NCI-H187 treated with DMSO at 0.1 percent for 48 hours (cell line): ENCODE results near the gene PRR5L.

Experiments used
- DNase-seq: peaks from one replicate; lab custom pipeline; 2025; lab: John Stamatoyannopoulos, UW

The PRR5L gene

GRCh38 chr11:36436064-36436463 lies 140.0 kb downstream of the PRR5L start:
- no peak for DNase-seq

- no peak for DNase-seq
Measured at GRCh38 chr11:36436589-36436988, 140.5 kb downstream of the PRR5L start.

- no peak for DNase-seq
Measured at GRCh38 chr11:36437413-36437812, 141.3 kb downstream of the PRR5L start.

- DNase-seq = no peak
Measured at GRCh38 chr11:36438126-36438525, 142.0 kb downstream of the PRR5L start.

- no peak for DNase-seq
Measured at GRCh38 chr11:36441610-36442208, 145.6 kb downstream of the PRR5L start.

GRCh38 chr11:36443661-36444060 lies 147.6 kb downstream of the PRR5L start:
- DNase-seq = no peak

- DNase-seq = no peak
Measured at GRCh38 chr11:36446135-36446534, 150.0 kb downstream of the PRR5L start.

- DNase-seq = no peak
Measured at GRCh38 chr11:36447514-36447913, 151.4 kb downstream of the PRR5L start.

GRCh38 chr11:36447947-36448346 lies 151.9 kb downstream of the PRR5L start:
- no peak for DNase-seq

GRCh38 chr11:36449561-36450096 lies 153.5 kb downstream of the PRR5L start:
- no peak for DNase-seq

GRCh38 chr11:36450110-36450572 lies 154.1 kb downstream of the PRR5L start:
- no peak for DNase-seq

- DNase-seq = no peak
Measured at GRCh38 chr11:36451045-36451444, 155.0 kb downstream of the PRR5L start.

GRCh38 chr11:36451681-36452080 lies 155.6 kb downstream of the PRR5L start:
- DNase-seq = no peak

- DNase-seq = no peak
Measured at GRCh38 chr11:36452236-36452940, 156.3 kb downstream of the PRR5L start.

GRCh38 chr11:36452961-36453360 lies 156.9 kb downstream of the PRR5L start:
- DNase-seq = no peak

- DNase-seq = no peak
Measured at GRCh38 chr11:36453678-36454077, 157.6 kb downstream of the PRR5L start.

GRCh38 chr11:36454551-36454940 lies 158.5 kb downstream of the PRR5L start:
- DNase-seq = no peak

- DNase-seq = no peak
Measured at GRCh38 chr11:36454941-36455631, 159.0 kb downstream of the PRR5L start.

- DNase-seq = no peak
Measured at GRCh38 chr11:36455658-36456111, 159.6 kb downstream of the PRR5L start.

GRCh38 chr11:36456156-36456555 lies 160.1 kb downstream of the PRR5L start:
- DNase-seq = no peak

GRCh38 chr11:36458129-36458915 lies 162.2 kb downstream of the PRR5L start:
- DNase-seq = no peak

GRCh38 chr11:36459046-36459445 lies 163.0 kb downstream of the PRR5L start:
- DNase-seq = no peak
